HFF-Myc (cell line): Measurements from ENCODE around the gene CFAP77.
"Not testable (repeated sequence)": the region's sequence is repeated elsewhere in the genome, so short reads cannot be mapped to it uniquely, and the experiment has no call there.

ENCODE experiments used
- DNase-seq: peaks from one replicate; pipeline ENCODE4 v3.0.0-alpha.2; 2011; ENCODE audit warnings: low read depth; ENCODE audit errors: extremely low read depth
- H3K4me3 ChIP-seq: replicated peaks from 2 replicates; pipeline ENCODE4 v1.5.1; 2011; ENCODE audit warnings: low read depth, mild to moderate bottlenecking, control low read depth, low read length
- CTCF ChIP-seq: IDR thresholded peaks from 2 replicates; pipeline ENCODE4 v1.5.1; 2012; ENCODE audit warnings: mild to moderate bottlenecking, low read depth, low read length, control low read depth; ENCODE audit errors: missing control alignments

CFAP77 gene

DNA sequence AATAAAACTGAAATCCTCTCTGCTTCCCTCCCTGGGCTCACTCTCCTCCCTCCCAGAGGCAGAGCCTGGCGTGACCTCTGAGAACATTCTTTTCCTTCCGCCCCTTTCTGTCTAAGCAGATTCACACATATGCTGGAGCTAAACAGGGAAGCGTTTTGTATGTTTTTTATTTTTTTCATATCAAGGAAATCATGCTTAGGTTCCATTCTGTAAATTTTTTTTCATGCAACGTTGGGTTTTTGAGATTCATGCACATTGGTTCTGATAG lies 152.2 kb downstream of the CFAP77 start:
- no peak overlapping the region for H3K4me3 ChIP-seq
- no peak for DNase-seq
- TF ChIP-seq CTCF: no peak

- no peak for TF ChIP-seq CTCF
- DNase-seq: no peak
- H3K4me3 ChIP-seq: no peak overlapping the region
Observed at GRCh38 chr9:132564526-132564925, 154.5 kb downstream of the CFAP77 start.

DNA sequence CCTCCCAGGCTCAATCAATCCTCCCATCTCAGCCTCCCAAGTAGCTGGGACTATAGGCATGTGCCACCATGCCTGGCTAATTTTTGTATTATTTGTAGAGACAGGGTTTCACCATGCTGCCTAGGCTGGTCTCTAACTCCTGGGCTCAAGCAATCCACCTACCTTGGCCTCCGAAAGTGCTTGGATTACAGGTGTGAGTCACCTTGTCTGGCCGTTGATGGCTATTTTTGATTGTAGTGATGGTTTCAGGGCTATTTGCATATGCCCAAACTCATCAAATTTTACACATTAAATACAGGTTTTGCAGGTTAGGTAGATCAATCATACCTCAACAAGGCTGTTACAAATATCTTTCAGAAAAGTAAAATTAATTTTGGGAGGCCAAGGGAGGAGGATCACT lies 158.8 kb downstream of the CFAP77 start:
- not testable (repeated sequence) for DNase-seq, H3K4me3 ChIP-seq

GRCh38 chr9:132571806-132572600 lies 162.0 kb downstream of the CFAP77 start:
- no peak for DNase-seq
- H3K4me3 ChIP-seq: no peak overlapping the region
- no peak for TF ChIP-seq CTCF

DNA sequence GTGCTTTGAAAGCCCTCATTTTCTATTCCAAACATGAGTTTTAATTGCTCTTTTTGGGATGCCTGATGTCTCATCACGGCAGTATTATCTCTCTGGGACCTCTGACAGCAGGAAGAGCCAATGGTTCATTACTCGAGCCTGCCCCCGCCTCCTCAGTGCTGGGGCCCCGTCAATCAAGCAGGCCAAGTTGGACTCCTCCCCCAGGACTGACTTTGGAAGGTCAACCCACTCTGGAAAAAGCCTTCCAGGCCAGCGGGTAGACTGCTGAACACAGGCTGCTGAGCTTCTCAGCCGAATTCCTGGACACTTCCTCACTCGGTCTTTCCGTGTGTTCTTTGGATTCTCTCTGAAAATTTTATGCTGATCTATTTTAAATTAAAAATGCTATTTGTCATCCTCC lies 162.9 kb downstream of the CFAP77 start:
- DNase-seq: no peak
- H3K4me3 ChIP-seq: no peak overlapping the region

GRCh38 chr9:132575005-132575609 lies 165.1 kb downstream of the CFAP77 start:
- no peak overlapping the region for H3K4me3 ChIP-seq
- TF ChIP-seq CTCF: peak; percentile 85
- peak; percentile 43 for DNase-seq

More for the DNA sequence above, 162.9 kb downstream of the CFAP77 start:
- TF ChIP-seq CTCF: no peak

- no peak for TF ChIP-seq CTCF
- no peak for DNase-seq
- no peak overlapping the region for H3K4me3 ChIP-seq
Observed at GRCh38 chr9:132575811-132576210, 165.8 kb downstream of the CFAP77 start.
